Right hindlimb (tissue), 1 donor: ENCODE data around the gene MYCL.
A peak's percentile ranks its signal among the peaks of the same experiment; 100 is the strongest.

Experiments used
- DNase-seq: peaks from one replicate; pipeline ENCODE4 v3.0.0-alpha.2; 2018

The MYCL gene

GRCh38 chr1:39850606-39851216 lies 51.0 kb downstream of the MYCL start:
- no peak for DNase-seq

GRCh38 chr1:39849203-39849602 lies 52.5 kb downstream of the MYCL start:
- DNase-seq, result no peak

GRCh38 chr1:39847940-39848339 lies 53.8 kb downstream of the MYCL start:
- no peak for DNase-seq

GRCh38 chr1:39846796-39847195 lies 54.9 kb downstream of the MYCL start:
- no peak for DNase-seq

GRCh38 chr1:39845569-39846566 lies 55.8 kb downstream of the MYCL start:
- peak; percentile 90 for DNase-seq
